ENCODE results near the gene GADD45G. TPM values are rescaled to one million over a fixed set of nuclear protein-coding genes. Genes with fewer than 3 reads are reported as not detected.

The GADD45G gene
- total RNA-seq, 1 experiment from 2014 or later = 0.39 TPM

DNA sequence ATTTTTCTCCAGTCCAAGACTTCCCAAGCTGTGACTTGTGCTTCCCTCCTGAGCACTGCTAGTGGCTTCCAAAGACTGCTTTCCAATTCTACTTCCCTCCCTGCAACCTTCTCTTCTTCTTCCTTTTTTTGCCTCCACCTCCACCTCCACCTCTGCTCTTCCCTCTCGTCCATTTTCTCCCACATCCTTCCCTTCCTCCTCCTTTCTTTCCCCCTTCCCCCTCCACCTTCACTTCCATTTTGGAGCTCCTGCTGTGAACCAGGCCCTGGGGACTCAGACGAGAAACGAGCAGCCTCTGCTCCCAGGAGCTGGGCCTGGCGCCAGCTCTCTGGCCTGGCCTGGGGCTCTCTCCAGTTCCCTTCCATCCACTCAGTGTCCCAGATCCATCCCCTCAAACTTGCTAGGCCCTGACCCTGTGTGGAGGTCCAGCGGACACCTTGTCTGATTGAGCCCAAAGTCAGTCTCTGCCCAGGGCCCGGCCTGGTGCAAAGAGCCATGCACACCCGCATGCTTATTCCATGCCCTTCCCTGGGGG, 5.6 kb downstream of the GADD45G start:
- intact Hi-C loops (cut with micrococcal nuclease; ENCODE audit: unreplicated experiment) = no loop called here
- Histone ChIP-seq H3K9me3 (ENCODE audit: low read depth, low read length, poor library complexity, severe bottlenecking) (no peaks in the 10 kb centered on the region), H3K27ac (ENCODE audit: low read depth, low read length, poor library complexity, severe bottlenecking) (no peak overlapping the region), H3K27me3 (replicated peaks; ENCODE audit: insufficient read depth, low read depth, low read length, poor library complexity) (peaks cover 16% of the 10 kb centered on the region), H3K4me3 (ENCODE audit: low read depth, low read length, poor library complexity, severe bottlenecking) (no peak overlapping the region), H3K4me1 (ENCODE audit: insufficient read depth, low read length, poor library complexity, severe bottlenecking) (peaks cover 7% of the 10 kb centered on the region), H3K36me3 (ENCODE audit: insufficient read depth, low read length, poor library complexity, severe bottlenecking) (no peaks in the 10 kb centered on the region)
- DNase-seq (ENCODE audit: low spot score) = no peak
- TF ChIP-seq, protein P1, sequence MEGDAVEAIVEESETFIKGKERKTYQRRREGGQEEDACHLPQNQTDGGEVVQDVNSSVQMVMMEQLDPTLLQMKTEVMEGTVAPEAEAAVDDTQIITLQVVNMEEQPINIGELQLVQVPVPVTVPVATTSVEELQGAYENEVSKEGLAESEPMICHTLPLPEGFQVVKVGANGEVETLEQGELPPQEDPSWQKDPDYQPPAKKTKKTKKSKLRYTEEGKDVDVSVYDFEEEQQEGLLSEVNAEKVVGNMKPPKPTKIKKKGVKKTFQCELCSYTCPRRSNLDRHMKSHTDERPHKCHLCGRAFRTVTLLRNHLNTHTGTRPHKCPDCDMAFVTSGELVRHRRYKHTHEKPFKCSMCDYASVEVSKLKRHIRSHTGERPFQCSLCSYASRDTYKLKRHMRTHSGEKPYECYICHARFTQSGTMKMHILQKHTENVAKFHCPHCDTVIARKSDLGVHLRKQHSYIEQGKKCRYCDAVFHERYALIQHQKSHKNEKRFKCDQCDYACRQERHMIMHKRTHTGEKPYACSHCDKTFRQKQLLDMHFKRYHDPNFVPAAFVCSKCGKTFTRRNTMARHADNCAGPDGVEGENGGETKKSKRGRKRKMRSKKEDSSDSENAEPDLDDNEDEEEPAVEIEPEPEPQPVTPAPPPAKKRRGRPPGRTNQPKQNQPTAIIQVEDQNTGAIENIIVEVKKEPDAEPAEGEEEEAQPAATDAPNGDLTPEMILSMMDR (conservative IDR thresholded peaks at IDR 0.05; ENCODE audit: low read depth, low read length) = no peak
- TF ChIP-seq EZH2 (IDR thresholded peaks at IDR 0.05; ENCODE audit: borderline replicate concordance, low read depth, low read length, poor library complexity, severe bottlenecking) = no peak
- POLR2A ChIA-PET (ENCODE audit: low non-redundant PET) = no interaction called here
- CTCF ChIA-PET = no interaction called here
- no TSS peak for BruUV-seq (replicated peaks)

DNA sequence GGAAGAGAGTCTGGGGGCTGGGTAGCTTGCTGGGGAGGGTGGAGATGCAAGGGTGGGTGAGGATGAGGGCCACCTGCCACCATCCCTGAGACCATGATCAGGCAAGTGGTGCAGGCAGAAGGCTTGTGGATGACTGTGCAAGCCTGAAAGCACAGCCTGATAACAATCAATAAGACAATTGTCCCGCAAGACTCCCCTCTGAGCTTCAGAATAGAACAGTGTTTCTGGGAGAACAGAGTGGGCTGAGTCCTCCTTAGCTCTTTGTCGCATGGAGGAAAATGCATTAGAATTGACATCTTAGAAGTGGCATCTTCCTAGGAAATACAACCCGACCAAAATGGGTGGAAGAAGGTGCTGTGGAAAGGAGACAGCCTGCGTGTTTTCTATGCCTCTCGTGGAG, 6.6 kb downstream of the GADD45G start:
- intact Hi-C loops (cut with micrococcal nuclease; ENCODE audit: unreplicated experiment) = no loop called here
- POLR2A ChIA-PET (ENCODE audit: low non-redundant PET) = no interaction called here
- Histone ChIP-seq H3K4me3 (ENCODE audit: low read depth, low read length, poor library complexity, severe bottlenecking) (no peak overlapping the region), H3K4me1 (ENCODE audit: insufficient read depth, low read length, poor library complexity, severe bottlenecking) (no peaks in the 10 kb centered on the region), H3K36me3 (ENCODE audit: insufficient read depth, low read length, poor library complexity, severe bottlenecking) (no peaks in the 10 kb centered on the region), H3K27ac (ENCODE audit: low read depth, low read length, poor library complexity, severe bottlenecking) (no peak overlapping the region), H3K9me3 (ENCODE audit: low read depth, low read length, poor library complexity, severe bottlenecking) (no peaks in the 10 kb centered on the region), H3K27me3 (replicated peaks; ENCODE audit: insufficient read depth, low read depth, low read length, poor library complexity) (peaks cover 6% of the 10 kb centered on the region)
- CTCF ChIA-PET = no interaction called here
- DNase-seq (ENCODE audit: low spot score) = no peak
- no TSS peak for BruUV-seq (replicated peaks)
- no peak for TF ChIP-seq EZH2 (IDR thresholded peaks at IDR 0.05; ENCODE audit: borderline replicate concordance, low read depth, low read length, poor library complexity, severe bottlenecking)
- TF ChIP-seq, protein P1 (conservative IDR thresholded peaks at IDR 0.05; ENCODE audit: low read depth, low read length) = no peak

DNA sequence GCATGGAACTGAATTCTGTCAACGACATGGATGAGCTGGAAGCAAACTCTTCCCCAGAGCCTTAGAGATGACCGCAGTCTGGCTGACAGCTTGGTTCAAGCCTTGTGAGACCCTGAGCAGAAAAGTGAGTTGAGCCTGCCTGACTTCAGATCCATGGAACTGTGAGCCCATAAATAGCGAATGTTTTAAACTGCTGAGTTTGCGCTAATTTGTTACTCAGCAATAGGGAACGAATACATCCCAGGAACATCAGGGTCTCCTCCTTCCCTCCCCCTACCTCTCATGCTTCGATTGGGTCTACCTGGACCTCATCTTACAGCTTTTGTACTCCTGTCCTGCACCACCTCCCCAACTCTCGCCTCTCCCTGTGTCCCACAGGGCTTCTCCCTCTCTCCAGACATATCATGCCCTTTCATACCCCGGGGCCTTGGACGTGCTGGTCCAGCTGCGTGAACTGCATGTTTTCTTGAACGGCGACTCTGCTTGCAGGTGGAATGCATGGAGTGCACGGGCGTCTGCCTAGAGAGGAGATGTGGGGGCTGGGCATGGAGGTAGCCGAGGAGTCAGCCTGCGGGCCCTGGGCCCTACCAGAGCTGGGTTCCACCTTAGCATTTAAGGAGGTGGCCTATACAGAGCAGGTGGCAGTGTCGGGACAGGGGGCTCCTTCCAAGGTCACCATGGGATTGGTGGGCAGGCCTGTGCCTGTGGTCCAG, 7.9 kb downstream of the GADD45G start:
- intact Hi-C loops (cut with micrococcal nuclease; ENCODE audit: unreplicated experiment) = no loop called here
- Histone ChIP-seq H3K4me1 (ENCODE audit: insufficient read depth, low read length, poor library complexity, severe bottlenecking) (no peaks in the 10 kb centered on the region), H3K27me3 (replicated peaks; ENCODE audit: insufficient read depth, low read depth, low read length, poor library complexity) (peaks cover 5% of the 10 kb centered on the region), H3K27ac (ENCODE audit: low read depth, low read length, poor library complexity, severe bottlenecking) (no peak overlapping the region), H3K9me3 (ENCODE audit: low read depth, low read length, poor library complexity, severe bottlenecking) (no peaks in the 10 kb centered on the region), H3K4me3 (ENCODE audit: low read depth, low read length, poor library complexity, severe bottlenecking) (no peak overlapping the region), H3K36me3 (ENCODE audit: insufficient read depth, low read length, poor library complexity, severe bottlenecking) (no peaks in the 10 kb centered on the region)
- BruUV-seq (replicated peaks) = no TSS peak
- TF ChIP-seq, protein P1 (conservative IDR thresholded peaks at IDR 0.05; ENCODE audit: low read depth, low read length) = no peak
- TF ChIP-seq EZH2 (IDR thresholded peaks at IDR 0.05; ENCODE audit: borderline replicate concordance, low read depth, low read length, poor library complexity, severe bottlenecking) = no peak
- ChIA-PET POLR2A (ENCODE audit: low non-redundant PET) (no interaction called here), CTCF (interaction anchor here (1.4 kb wide), 1 partner anchor 10 kb away, joined by 4 read pairs; no protein-coding TSS in a partner anchor)
- DNase-seq (ENCODE audit: low spot score) = no peak

Measured in A673 (cell line).